Suprapubic skin (tissue), 4 donors: ENCODE measurements around the gene TSPAN12. TPM values are rescaled to one million over a fixed set of nuclear protein-coding genes. Genes with fewer than 3 reads are reported as not detected.

Experiments used
- DNase-seq, 2 donors: peaks; one replicate each; pipeline ENCODE4 v3.0.0-alpha.2; 2019; ENCODE audit warnings: low spot score in 2 of 2
- H3K27ac ChIP-seq: fragments of 200-600 bp; sonication (generic); one replicate; pipeline ENCODE4 v1.5.1; 2019
- H3K27me3 ChIP-seq: fragments of 200-600 bp; sonication (generic); one replicate; pipeline ENCODE4 v1.5.1; 2019
- H3K36me3 ChIP-seq: fragments of 200-600 bp; sonication (generic); one replicate; pipeline ENCODE4 v1.5.1; 2019
- H3K4me1 ChIP-seq: fragments of 200-600 bp; sonication (generic); one replicate; pipeline ENCODE4 v1.5.1; 2019
- H3K4me3 ChIP-seq: fragments of 200-600 bp; sonication (generic); one replicate; pipeline ENCODE4 v1.5.1; 2019; ENCODE audit warnings: mild to moderate bottlenecking
- H3K9me3 ChIP-seq: fragments of 200-600 bp; sonication (generic); one replicate; pipeline ENCODE4 v1.5.1; 2019
- CTCF ChIP-seq, 2 donors: fragments of 200-600 bp in 1 of 2; fragments of 450-650 bp in 1 of 2; sonication (generic) in 1 of 2; IDR thresholded peaks; one replicate each; pipeline ENCODE4 v1.5.1; 2016 to 2019; ENCODE audit warnings: antibody characterized with exemption in 2 of 2, mild to moderate bottlenecking in 1 of 2, moderate library complexity in 1 of 2
- EP300 ChIP-seq: sonication (generic); formaldehyde crosslinking; IDR thresholded peaks from one replicate; pipeline ENCODE4 v1.6.1; 2017; ENCODE audit warnings: antibody characterized with exemption
- POLR2A ChIP-seq, 2 donors: fragments of 450-650 bp; IDR thresholded peaks; one replicate each; pipeline ENCODE4 v1.6.1; 2017; ENCODE audit warnings: antibody characterized with exemption in 2 of 2, mild to moderate bottlenecking in 2 of 2, moderate library complexity in 2 of 2
- POLR2AphosphoS5 ChIP-seq, 3 donors: sonication (generic); formaldehyde crosslinking; IDR thresholded peaks; one replicate each; pipeline ENCODE4 v1.6.1; 2017; ENCODE audit warnings: antibody characterized with exemption in 3 of 3
- WGBS: methylation state at CpG from one replicate; pipeline ENCODE4 v1.1.5; 2018; 5-methylcytosine and 5-hydroxymethylcytosine counted together
- total RNA-seq, 4 donors: library from RNA; depleted of rRNA; stranded (reverse); fragments of >200 nt; gene quantifications; one replicate each; pipeline ENCODE4 v1.1.0, GENCODE V29; 2016

TSPAN12 gene
- total RNA-seq, 4 donors from 2014 or later = 1.7 to 3.4 (median 2.1) TPM

- 92% methylated on average over 7 of the region's 7 CpGs for WGBS
- no peak for DNase-seq
- Histone ChIP-seq H3K27ac (no peak overlapping the region), H3K27me3 (no peaks in the 10 kb centered on the region), H3K4me1 (no peaks in the 10 kb centered on the region), H3K4me3 (no peak overlapping the region), H3K9me3 (no peaks in the 10 kb centered on the region), H3K36me3 (no peaks in the 10 kb centered on the region)
- TF ChIP-seq POLR2AphosphoS5 (IDR thresholded peaks at IDR 0.05) = no peak
- no peak for TF ChIP-seq POLR2A (IDR thresholded peaks at IDR 0.05)
- no peak for TF ChIP-seq CTCF (IDR thresholded peaks at IDR 0.05)
- TF ChIP-seq EP300 = no peak
Observed at GRCh38 chr7:120797026-120797645, 60.8 kb downstream of the TSPAN12 start.

- Histone ChIP-seq H3K27me3 (no peaks in the 10 kb centered on the region), H3K36me3 (no peaks in the 10 kb centered on the region), H3K9me3 (no peaks in the 10 kb centered on the region), H3K27ac (no peak overlapping the region), H3K4me3 (no peak overlapping the region), H3K4me1 (no peaks in the 10 kb centered on the region)
- TF ChIP-seq CTCF (IDR thresholded peaks at IDR 0.05) = no peak
- TF ChIP-seq POLR2AphosphoS5 (IDR thresholded peaks at IDR 0.05) = no peak
- TF ChIP-seq EP300 = no peak
- no peak for TF ChIP-seq POLR2A (IDR thresholded peaks at IDR 0.05)
- no peak for DNase-seq
- WGBS = 69% methylated on average over 4 of the region's 4 CpGs
Observed at GRCh38 chr7:120794106-120794729, 63.7 kb downstream of the TSPAN12 start.

- Histone ChIP-seq H3K4me3 (no peak overlapping the region), H3K36me3 (no peaks in the 10 kb centered on the region), H3K4me1 (no peaks in the 10 kb centered on the region), H3K27ac (no peak overlapping the region), H3K9me3 (no peaks in the 10 kb centered on the region), H3K27me3 (no peaks in the 10 kb centered on the region)
- no peak for DNase-seq
- 94% methylated on average over 3 of the region's 3 CpGs for WGBS
- TF ChIP-seq POLR2A (IDR thresholded peaks at IDR 0.05) (no peak), EP300 (no peak), POLR2AphosphoS5 (IDR thresholded peaks at IDR 0.05) (no peak), CTCF (IDR thresholded peaks at IDR 0.05) (no peak)
Observed at GRCh38 chr7:120793213-120793936, 64.6 kb downstream of the TSPAN12 start.

- Histone ChIP-seq H3K27ac (no peak overlapping the region), H3K4me3 (no peak overlapping the region), H3K9me3 (no peaks in the 10 kb centered on the region), H3K4me1 (no peaks in the 10 kb centered on the region), H3K27me3 (no peaks in the 10 kb centered on the region), H3K36me3 (no peaks in the 10 kb centered on the region)
- TF ChIP-seq EP300 (no peak), POLR2AphosphoS5 (IDR thresholded peaks at IDR 0.05) (no peak), POLR2A (IDR thresholded peaks at IDR 0.05) (no peak), CTCF (IDR thresholded peaks at IDR 0.05) (no peak)
- no peak for DNase-seq
- WGBS = 89% methylated on average over 2 of the region's 2 CpGs
Observed at GRCh38 chr7:120792861-120793130, 65.1 kb downstream of the TSPAN12 start.

GRCh38 chr7:120792091-120792860 is 65.7 kb downstream of the TSPAN12 start:
- TF ChIP-seq CTCF (IDR thresholded peaks at IDR 0.05) (peak; percentile 22 to 72), POLR2A (IDR thresholded peaks at IDR 0.05) (no peak)
- Histone ChIP-seq H3K27me3 (no peaks in the 10 kb centered on the region), H3K4me3 (no peak overlapping the region), H3K9me3 (no peaks in the 10 kb centered on the region), H3K36me3 (no peaks in the 10 kb centered on the region), H3K4me1 (no peaks in the 10 kb centered on the region), H3K27ac (no peak overlapping the region)
- WGBS = 52% methylated on average over 13 of the region's 13 CpGs
- DNase-seq = peak; percentile 68 to 79
